Upper lobe of left lung (tissue), 6 donors: ENCODE results near the gene GGTA1. TPM values are rescaled to one million over a fixed set of nuclear protein-coding genes. Genes with fewer than 3 reads are reported as not detected.
A peak's percentile ranks its signal among the peaks of the same experiment; 100 is the strongest.
"Not testable (repeated sequence)": the region's sequence is repeated elsewhere in the genome, so short reads cannot be mapped to it uniquely, and the experiment has no call there.

Experiments used
- ATAC-seq, 2 donors: fragments of 200-7000 bp; cut with Tn5 transposase; one replicate each; pipeline ENCODE4 v1.9.1; 2022; ENCODE audit warnings: mild to moderate bottlenecking in 2 of 2, moderate library complexity in 2 of 2; ENCODE audit not compliant: low FRiP score in 2 of 2
- DNase-seq, 2 donors: peaks; one replicate each; pipeline ENCODE4 v3.0.0-alpha.2; 2019 to 2020
- H3K27ac ChIP-seq, 4 donors: fragments of 200-600 bp; sonication (generic); one replicate each; pipeline ENCODE4 v1.5.1; 2016 to 2019
- H3K27me3 ChIP-seq, 4 donors: fragments of 200-600 bp; sonication (generic); one replicate each; pipeline ENCODE4 v1.5.1; 2017 to 2019
- H3K36me3 ChIP-seq, 4 donors: fragments of 200-600 bp; sonication (generic); one replicate each; pipeline ENCODE4 v1.5.1; 2016 to 2019
- H3K4me1 ChIP-seq, 4 donors: fragments of 200-600 bp; sonication (generic); one replicate each; pipeline ENCODE4 v1.5.1; 2018 to 2019
- H3K4me3 ChIP-seq, 4 donors: fragments of 200-600 bp; sonication (generic); one replicate each; pipeline ENCODE4 v1.5.1; 2017 to 2019; ENCODE audit warnings: mild to moderate bottlenecking in 2 of 4, moderate library complexity in 1 of 4
- H3K9me3 ChIP-seq, 4 donors: fragments of 200-600 bp; sonication (generic); one replicate each; pipeline ENCODE4 v1.5.1; 2018 to 2019
- CTCF ChIP-seq, 6 experiments: fragments of 450-650 bp in 4 of 6; fragments of 200-600 bp in 2 of 6; sonication (generic) in 2 of 6; IDR thresholded peaks; one replicate each; pipeline ENCODE4 v1.5.1; 2016 to 2019; ENCODE audit warnings: antibody characterized with exemption in 6 of 6
- EP300 ChIP-seq, 4 donors: sonication (generic); formaldehyde crosslinking; IDR thresholded peaks; one replicate each; pipeline ENCODE4 v1.5.1; 2017; ENCODE audit warnings: antibody characterized with exemption in 4 of 4, control low read depth in 2 of 4
- POLR2A ChIP-seq, 4 donors: fragments of 450-650 bp; IDR thresholded peaks; one replicate each; pipeline ENCODE4 v1.5.1; 2016 to 2017; ENCODE audit warnings: antibody characterized with exemption in 4 of 4, mild to moderate bottlenecking in 2 of 4
- POLR2AphosphoS5 ChIP-seq, 2 donors: sonication (generic); formaldehyde crosslinking; IDR thresholded peaks; one replicate each; pipeline ENCODE4 v1.5.1; 2017; ENCODE audit warnings: antibody characterized with exemption in 2 of 2
- WGBS, 2 donors: methylation state at CpG; one replicate each; pipeline ENCODE4 v1.1.5; 2017 to 2018; 5-methylcytosine and 5-hydroxymethylcytosine counted together
- total RNA-seq, 6 donors: library from RNA; depleted of rRNA in 4 of 6; stranded (reverse); fragments of >200 nt in 4 of 6; gene quantifications; one replicate each; pipeline versions ENCODE4 v1.1.0 to v1.2.1, GENCODE V29; 2016 to 2021
- donor health status: DM: no; HTN: no; CAD: no; lungs with moderate emphysema.
- donor health status: DM: no; HTN: yes; CAD: no; lungs with severe emphysema.

Gene GGTA1
- total RNA-seq, 6 donors from 2014 or later, result 6.3 to 12.3 (median 8.1) TPM

GRCh38 chr9:121463026-121463807 lies 36.4 kb downstream of the GGTA1 start:
- DNase-seq (peak in 1 of 2 donors; percentile 55), ATAC-seq (peak in 1 of 2 donors; percentile 72)
- H3K9me3 ChIP-seq, result no peaks in the 10 kb centered on the region
- no peaks in the 10 kb centered on the region for H3K36me3 ChIP-seq
- TF ChIP-seq CTCF (IDR thresholded peaks at IDR 0.05), result peak in 5 of 6 experiments; percentile 32 to 63 (median 41)
- no peak for TF ChIP-seq POLR2AphosphoS5 (IDR thresholded peaks at IDR 0.05)
- TF ChIP-seq POLR2A (IDR thresholded peaks at IDR 0.05), result no peak
- no peak for TF ChIP-seq EP300 (IDR thresholded peaks at IDR 0.05)
- no peak overlapping the region for H3K4me3 ChIP-seq
- H3K4me1 ChIP-seq, result no peaks in the 10 kb centered on the region
- H3K27me3 ChIP-seq, result no peaks in the 10 kb centered on the region
- WGBS, 2 donors, result 37 to 39% methylated on average over 10 of the region's 10 CpGs
- no peak overlapping the region for H3K27ac ChIP-seq

- Histone ChIP-seq H3K27me3 (no peaks in the 10 kb centered on the region), H3K4me1 (no peaks in the 10 kb centered on the region), H3K36me3 (no peaks in the 10 kb centered on the region), H3K9me3 (no peaks in the 10 kb centered on the region), H3K27ac (no peak overlapping the region), H3K4me3 (no peak overlapping the region)
- no peak for DNase-seq
- TF ChIP-seq CTCF (IDR thresholded peaks at IDR 0.05) (no peak), POLR2A (IDR thresholded peaks at IDR 0.05) (no peak), EP300 (IDR thresholded peaks at IDR 0.05) (no peak), POLR2AphosphoS5 (IDR thresholded peaks at IDR 0.05) (no peak)
- 25 to 50% methylated on average over 1 of the region's 1 CpG for WGBS, 2 donors
- no peak for ATAC-seq
Measured at GRCh38 chr9:121459513-121459912, 40.1 kb downstream of the GGTA1 start.

GRCh38 chr9:121458449-121458848 lies 41.2 kb downstream of the GGTA1 start:
- 95 to 98% methylated on average over 4 of the region's 4 CpGs for WGBS, 2 donors
- H3K4me3 ChIP-seq, DNase-seq, H3K36me3 ChIP-seq, H3K27me3 ChIP-seq, ATAC-seq, H3K4me1 ChIP-seq, H3K27ac ChIP-seq, H3K9me3 ChIP-seq: not testable (repeated sequence)

- H3K4me3 ChIP-seq, result no peak overlapping the region
- WGBS, 2 donors, result 72 to 83% methylated on average over 8 of the region's 8 CpGs
- DNase-seq (no peak), ATAC-seq (no peak)
- peaks cover 0 to 10% (median 4%) of the 10 kb centered on the region in 4 donors for H3K4me1 ChIP-seq
- no peaks in the 10 kb centered on the region for H3K9me3 ChIP-seq
- H3K27ac ChIP-seq, result no peak overlapping the region
- no peaks in the 10 kb centered on the region for H3K27me3 ChIP-seq
- TF ChIP-seq POLR2AphosphoS5 (IDR thresholded peaks at IDR 0.05), result no peak
- no peak for TF ChIP-seq POLR2A (IDR thresholded peaks at IDR 0.05)
- no peak for TF ChIP-seq CTCF (IDR thresholded peaks at IDR 0.05)
- TF ChIP-seq EP300 (IDR thresholded peaks at IDR 0.05), result no peak
- H3K36me3 ChIP-seq, result no peaks in the 10 kb centered on the region
Measured at GRCh38 chr9:121455527-121456239, 44.0 kb downstream of the GGTA1 start.

GRCh38 chr9:121454972-121455371 lies 44.7 kb downstream of the GGTA1 start:
- no peaks in the 10 kb centered on the region for H3K27me3 ChIP-seq
- WGBS, 2 donors, result 69 to 85% methylated on average over 3 of the region's 3 CpGs
- ATAC-seq, result no peak

More at GRCh38 chr9:121454972-121455371, 44.7 kb downstream of the GGTA1 start:
- DNase-seq, result no peak
- peaks cover 0 to 10% (median 4%) of the 10 kb centered on the region in 4 donors for H3K4me1 ChIP-seq
- no peak overlapping the region for H3K27ac ChIP-seq
- H3K4me3 ChIP-seq, result no peak overlapping the region
- TF ChIP-seq EP300 (IDR thresholded peaks at IDR 0.05) (no peak), CTCF (IDR thresholded peaks at IDR 0.05) (no peak), POLR2A (IDR thresholded peaks at IDR 0.05) (no peak), POLR2AphosphoS5 (IDR thresholded peaks at IDR 0.05) (no peak)
- no peaks in the 10 kb centered on the region for H3K9me3 ChIP-seq
- no peaks in the 10 kb centered on the region for H3K36me3 ChIP-seq
